AG10803 (cell line): ENCODE data around the gene TMBIM1.

Experiments used
- DNase-seq: peaks from one replicate; pipeline ENCODE4 v3.0.0; 2010; ENCODE audit warnings: low read depth
- H3K4me3 ChIP-seq: 2 replicates; pipeline ENCODE4 v1.5.1; 2011; ENCODE audit warnings: mild to moderate bottlenecking, low read length, control low read depth
- TF ChIP-seq, protein P1 (sequence below): conservative IDR thresholded peaks from 2 replicates; pipeline ENCODE4 v1.5.1; 2011; ENCODE audit warnings: mild to moderate bottlenecking, low read length, control low read depth, inconsistent platforms

Gene TMBIM1

DNA sequence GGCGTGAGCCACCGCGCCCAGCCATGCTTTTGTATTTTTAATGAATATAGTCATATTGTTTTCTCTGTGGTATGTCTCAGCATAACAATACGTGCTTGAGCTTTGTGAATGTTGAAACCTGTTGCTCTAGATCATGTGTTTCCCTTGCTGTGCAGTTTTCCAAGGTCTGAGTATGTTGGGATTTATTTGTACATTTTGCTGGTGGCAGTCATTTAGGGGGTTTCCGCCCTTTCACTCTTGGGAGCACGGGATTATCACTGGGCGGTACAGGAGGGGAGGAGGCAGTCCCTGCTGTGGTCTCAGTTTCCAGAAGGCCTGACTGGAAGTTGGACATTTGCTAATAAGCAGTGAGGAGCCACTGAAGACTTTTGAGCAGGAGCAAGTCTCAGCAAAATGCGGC lies 39.4 kb upstream of the TMBIM1 start:
- H3K4me3 ChIP-seq: no peak overlapping the region
- TF ChIP-seq, protein P1, sequence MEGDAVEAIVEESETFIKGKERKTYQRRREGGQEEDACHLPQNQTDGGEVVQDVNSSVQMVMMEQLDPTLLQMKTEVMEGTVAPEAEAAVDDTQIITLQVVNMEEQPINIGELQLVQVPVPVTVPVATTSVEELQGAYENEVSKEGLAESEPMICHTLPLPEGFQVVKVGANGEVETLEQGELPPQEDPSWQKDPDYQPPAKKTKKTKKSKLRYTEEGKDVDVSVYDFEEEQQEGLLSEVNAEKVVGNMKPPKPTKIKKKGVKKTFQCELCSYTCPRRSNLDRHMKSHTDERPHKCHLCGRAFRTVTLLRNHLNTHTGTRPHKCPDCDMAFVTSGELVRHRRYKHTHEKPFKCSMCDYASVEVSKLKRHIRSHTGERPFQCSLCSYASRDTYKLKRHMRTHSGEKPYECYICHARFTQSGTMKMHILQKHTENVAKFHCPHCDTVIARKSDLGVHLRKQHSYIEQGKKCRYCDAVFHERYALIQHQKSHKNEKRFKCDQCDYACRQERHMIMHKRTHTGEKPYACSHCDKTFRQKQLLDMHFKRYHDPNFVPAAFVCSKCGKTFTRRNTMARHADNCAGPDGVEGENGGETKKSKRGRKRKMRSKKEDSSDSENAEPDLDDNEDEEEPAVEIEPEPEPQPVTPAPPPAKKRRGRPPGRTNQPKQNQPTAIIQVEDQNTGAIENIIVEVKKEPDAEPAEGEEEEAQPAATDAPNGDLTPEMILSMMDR: no peak
- no peak for DNase-seq

DNA sequence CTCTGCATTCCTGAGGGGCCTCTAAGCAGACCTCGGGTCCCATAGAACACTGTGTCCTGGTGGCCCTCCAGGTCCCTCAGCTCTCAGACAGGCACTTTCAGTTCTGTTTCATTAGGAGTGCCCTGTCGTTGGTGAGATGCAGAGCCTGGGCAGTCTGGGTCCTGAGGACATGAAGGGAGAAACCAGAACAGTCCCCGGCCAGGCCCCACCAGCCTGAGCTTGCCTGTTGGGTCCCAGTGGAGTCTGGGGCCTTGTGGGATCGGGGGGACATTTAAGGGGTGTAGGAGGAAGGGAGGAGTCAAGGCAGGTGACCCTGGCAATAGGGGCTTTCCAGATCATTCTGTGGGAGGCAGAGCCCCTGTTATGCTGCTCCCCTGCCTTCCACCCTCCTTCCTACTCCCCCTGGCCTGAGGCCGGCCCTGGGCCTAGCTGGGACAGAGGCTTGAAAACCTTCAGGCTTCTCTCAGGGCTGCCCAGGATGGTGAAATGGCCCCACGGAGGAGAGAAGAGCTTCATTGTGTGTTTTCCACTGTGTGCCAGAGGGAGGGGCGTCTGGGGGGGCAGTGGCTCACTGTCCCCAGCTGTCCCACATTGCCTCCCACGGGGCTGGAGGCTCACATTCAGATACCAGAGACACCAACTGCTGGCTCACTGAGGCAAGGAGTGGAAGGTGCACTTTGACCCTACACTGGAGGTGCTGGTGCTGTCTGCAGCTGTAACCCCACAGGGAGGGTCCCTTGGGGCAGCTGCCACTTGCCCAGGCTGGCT lies 37.7 kb upstream of the TMBIM1 start:
- H3K4me3 ChIP-seq: no peak overlapping the region
- no peak for DNase-seq
- TF ChIP-seq, protein P1: no peak

DNA sequence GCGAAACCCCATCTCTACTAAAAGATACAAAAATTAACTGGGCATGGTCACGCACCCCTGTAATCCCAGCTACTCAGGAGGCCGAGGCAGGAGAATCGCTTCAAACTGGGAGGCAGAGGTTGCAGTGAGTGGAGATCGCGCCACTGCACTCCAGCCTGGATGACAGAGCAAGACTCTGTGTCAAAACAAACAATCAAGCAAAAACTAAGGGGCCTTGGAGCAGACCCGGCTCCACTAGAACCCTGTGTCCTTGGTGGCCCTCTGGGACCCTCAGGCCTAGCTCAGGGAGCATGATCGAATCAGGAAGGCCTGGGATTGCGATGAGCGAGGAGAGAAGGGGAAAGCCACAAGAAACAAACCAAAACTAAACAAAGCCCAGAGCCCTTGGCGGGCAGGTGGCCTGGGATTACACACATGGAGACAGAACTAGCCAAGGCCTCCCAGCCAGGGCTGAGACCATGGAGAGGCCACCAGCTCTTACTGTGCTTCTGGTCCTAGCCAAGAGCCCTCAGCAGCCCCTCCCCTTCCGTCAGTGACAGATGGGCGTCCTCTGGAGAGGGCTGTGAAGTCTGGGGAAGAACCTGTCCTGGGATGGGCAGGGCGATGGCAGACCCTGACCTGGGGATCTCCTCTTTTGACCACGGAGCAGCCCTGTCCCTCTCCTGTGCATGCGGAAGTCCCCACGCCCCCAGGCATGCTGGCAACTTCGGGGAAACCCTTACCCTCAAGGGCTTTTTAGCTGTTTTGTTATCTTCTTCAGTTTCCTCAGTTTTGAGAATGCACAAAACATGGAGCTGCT lies 36.9 kb upstream of the TMBIM1 start:
- no peak overlapping the region for H3K4me3 ChIP-seq

DNA sequence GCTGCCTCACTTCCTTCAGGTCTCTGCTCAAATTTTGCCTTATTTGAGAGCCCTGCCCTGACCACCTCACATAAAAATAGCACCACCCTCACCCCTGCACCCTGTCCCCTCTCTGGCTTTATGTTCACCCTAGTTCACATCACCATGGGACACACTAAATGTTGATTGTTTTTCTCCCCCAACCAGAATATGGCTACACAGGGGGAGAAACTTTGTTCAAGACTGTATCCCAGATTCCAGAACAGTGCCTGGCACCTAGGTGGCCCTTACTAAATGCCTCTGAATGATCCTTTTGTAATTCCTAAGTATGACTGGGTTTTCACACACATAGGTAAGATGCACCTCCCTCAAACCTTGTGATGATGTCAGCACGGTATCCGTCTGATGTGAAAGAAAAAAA lies 36.0 kb upstream of the TMBIM1 start:
- TF ChIP-seq, protein P1: no peak
- H3K4me3 ChIP-seq: no peak overlapping the region
- DNase-seq: no peak

More for the DNA sequence above, 36.9 kb upstream of the TMBIM1 start:
- TF ChIP-seq, protein P1: no peak
- DNase-seq: no peak

DNA sequence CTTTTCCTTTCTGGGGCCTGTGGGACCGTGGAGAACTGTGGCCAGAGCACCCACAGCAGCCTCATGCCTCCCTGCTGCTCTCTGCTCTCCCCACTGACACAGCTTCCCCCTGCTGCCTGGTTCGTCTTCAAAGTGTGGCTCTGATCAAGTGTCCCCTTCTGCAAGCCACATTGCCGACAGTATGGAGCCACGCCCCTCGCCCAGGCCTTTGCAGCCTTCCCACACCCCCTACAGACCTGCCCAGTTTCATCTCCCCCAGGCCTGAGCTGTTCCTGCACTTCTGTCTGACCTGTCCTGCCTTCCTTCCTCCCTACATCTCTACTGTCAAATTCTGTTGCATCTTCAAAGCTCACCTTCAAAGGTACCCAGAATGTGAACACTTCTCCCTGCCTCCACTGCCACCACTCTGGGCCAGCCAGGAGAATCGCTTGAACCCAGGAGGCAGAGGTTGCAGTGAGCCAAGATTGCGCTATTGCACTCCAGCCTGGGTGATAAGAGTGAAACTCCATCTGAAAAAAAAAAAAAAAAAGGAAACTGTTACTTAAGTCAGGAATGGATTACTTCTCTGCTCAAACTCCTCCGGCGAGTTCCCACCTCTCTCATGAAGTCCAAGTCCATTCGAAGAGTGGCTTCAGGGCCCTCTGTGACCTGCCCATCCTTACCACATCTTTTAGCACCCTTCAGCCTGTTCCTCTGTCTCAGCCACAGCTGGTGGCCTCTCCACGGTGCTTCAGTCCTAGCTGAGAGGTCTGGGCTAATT lies 35.3 kb upstream of the TMBIM1 start:
- no peak overlapping the region for H3K4me3 ChIP-seq
- DNase-seq: no peak
- TF ChIP-seq, protein P1: no peak

DNA sequence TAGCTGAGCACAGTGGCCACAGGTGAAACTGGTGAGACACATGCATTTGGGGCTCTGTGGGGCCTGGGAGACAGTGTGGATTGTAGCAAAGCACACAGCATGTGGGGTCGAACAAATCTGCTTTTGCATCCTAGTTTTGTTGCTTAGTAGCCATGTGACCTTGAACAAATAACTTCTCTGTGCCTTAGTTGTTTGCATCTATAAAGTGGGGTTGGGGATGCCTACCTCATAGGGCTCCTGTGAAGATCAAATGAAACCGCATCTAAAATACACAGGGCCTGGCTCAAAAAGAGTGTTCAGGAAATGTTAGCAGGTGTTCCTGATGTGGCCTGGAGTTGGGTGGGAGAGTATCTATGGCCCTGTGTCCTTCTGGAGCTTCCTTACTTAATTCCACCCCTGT lies 34.0 kb upstream of the TMBIM1 start:
- no peak overlapping the region for H3K4me3 ChIP-seq
- TF ChIP-seq, protein P1: no peak
- DNase-seq: no peak
